CD4-positive, alpha-beta memory T cell (primary cell): ENCODE data around the gene IQGAP3. TPM values are rescaled to one million over a fixed set of nuclear protein-coding genes. Genes with fewer than 3 reads are reported as not detected.

Experiments used
- CTCF ChIA-PET: fragments of 350-600 bp; sonication (Branson Sonifier 250); formaldehyde crosslinking; loops from one replicate; lab custom pipeline; 2021; ENCODE audit warnings: inconsistent platforms; ENCODE audit not compliant: partially characterized antibody; lab: Charles Lee
- POLR2A ChIA-PET: fragments of 350-600 bp; sonication (Branson Sonifier 250); formaldehyde crosslinking; loops from one replicate; lab custom pipeline; 2021; ENCODE audit not compliant: partially characterized antibody; lab: Charles Lee
- DNase-seq, 5 donors: peaks; one replicate each; pipeline versions ENCODE4 v3.0.0 to v3.0.0-alpha.2; 2020 to 2022; ENCODE audit warnings: mixed read lengths in 1 of 5
- H3K27ac ChIP-seq: one replicate; pipeline ENCODE4 v1.7.0; 2013; ENCODE audit warnings: low read depth, low read length
- H3K27me3 ChIP-seq: 2 replicates; pipeline ENCODE4 v1.7.0; 2013; ENCODE audit warnings: mild to moderate bottlenecking, low read length, moderate library complexity; ENCODE audit not compliant: insufficient read depth
- H3K36me3 ChIP-seq: 2 replicates; pipeline ENCODE4 v1.7.0; 2013; ENCODE audit warnings: mild to moderate bottlenecking, low read length, moderate library complexity; ENCODE audit not compliant: insufficient read depth
- H3K4me1 ChIP-seq: 2 replicates; pipeline ENCODE4 v1.7.0; 2013; ENCODE audit warnings: mild to moderate bottlenecking, low read length, moderate library complexity; ENCODE audit not compliant: insufficient read depth
- H3K4me3 ChIP-seq, 2 donors: one replicate each; pipeline ENCODE4 v1.7.0; 2013; ENCODE audit warnings: low read length in 2 of 2, mild to moderate bottlenecking in 1 of 2
- H3K9me3 ChIP-seq, 2 donors: one replicate each; pipeline ENCODE4 v1.7.0; 2013; ENCODE audit warnings: low read length in 2 of 2, control low read depth in 1 of 2; ENCODE audit not compliant: control insufficient read depth in 1 of 2
- H3K27ac Mint-ChIP-seq, 7 donors: one replicate each; pipeline ENCODE4 v1.8.0; 2020 to 2021; ENCODE audit warnings: mixed read lengths in 7 of 7, mild to moderate bottlenecking in 6 of 7, inconsistent platforms in 3 of 7, moderate library complexity in 3 of 7
- H3K27me3 Mint-ChIP-seq, 2 donors: one replicate each; pipeline ENCODE4 v1.8.0; 2020 to 2021; ENCODE audit warnings: mixed read lengths in 2 of 2
- H3K36me3 Mint-ChIP-seq, 2 donors: one replicate each; pipeline ENCODE4 v1.8.0; 2020 to 2021; ENCODE audit warnings: mixed read lengths in 2 of 2, inconsistent platforms in 1 of 2, mild to moderate bottlenecking in 1 of 2
- H3K4me1 Mint-ChIP-seq, 4 donors: one replicate each; pipeline ENCODE4 v1.8.0; 2020 to 2021; ENCODE audit warnings: mixed read lengths in 4 of 4, mild to moderate bottlenecking in 1 of 4
- H3K4me3 Mint-ChIP-seq, 8 donors: one replicate each; pipeline ENCODE4 v1.8.0; 2020 to 2021; ENCODE audit warnings: mixed read lengths in 8 of 8, mild to moderate bottlenecking in 7 of 8, moderate library complexity in 6 of 8, inconsistent platforms in 3 of 8
- H3K9me3 Mint-ChIP-seq, 8 donors: one replicate each; pipeline ENCODE4 v1.8.0; 2020 to 2021; ENCODE audit warnings: mixed read lengths in 8 of 8, mild to moderate bottlenecking in 5 of 8, inconsistent platforms in 3 of 8, moderate library complexity in 1 of 8
- intact Hi-C: fragments of 100-400 bp; cut with micrococcal nuclease; formaldehyde crosslinking; loops from one replicate; pipeline ENCODE4 v1.15.1; 2023
- polyA plus RNA-seq, 2 donors: library from polyadenylated mRNA; unstranded; fragments of 300-500 nt; fragmentation: Illumina TruSeq; gene quantifications; one replicate each; pipeline ENCODE4 v1.2.3, GENCODE V29; 2021
- total RNA-seq, 2 experiments: library from RNA; stranded (reverse); gene quantifications; one replicate each; pipeline ENCODE4 v1.2.3, GENCODE V29; 2021

The IQGAP3 gene
- total and polyA plus RNA-seq, 4 experiments from 2014 or later: not detected

GRCh38 chr1:156479093-156480015, 93.0 kb downstream of the IQGAP3 start:
- Mint-ChIP-seq H3K4me1 (peaks cover 27 to 46% (median 37%) of the 10 kb centered on the region in 4 donors), H3K4me3 (no peak overlapping the region), H3K36me3 (peaks cover 57 to 91% of the 10 kb centered on the region in 2 donors)

GRCh38 chr1:156478250-156478627, 94.1 kb downstream of the IQGAP3 start:
- Histone ChIP-seq H3K27ac (no peak overlapping the region), H3K4me3 (no peak overlapping the region), H3K4me1 (peaks cover 27% of the 10 kb centered on the region), H3K36me3 (peaks cover 95% of the 10 kb centered on the region), H3K9me3 (no peaks in the 10 kb centered on the region), H3K27me3 (no peaks in the 10 kb centered on the region)
- intact Hi-C loops: no loop called here
- H3K9me3 Mint-ChIP-seq: peaks cover 0 to 2% (median 0%) of the 10 kb centered on the region in 8 donors
- no peak overlapping the region for H3K4me3 Mint-ChIP-seq
- no peaks in the 10 kb centered on the region for H3K27me3 Mint-ChIP-seq
- DNase-seq: no peak
- H3K4me1 Mint-ChIP-seq: peaks cover 22 to 37% (median 28%) of the 10 kb centered on the region in 4 donors
- H3K36me3 Mint-ChIP-seq: peaks cover 68 to 91% of the 10 kb centered on the region in 2 donors
- H3K27ac Mint-ChIP-seq: peak overlapping the region in 3 of 7 donors; percentile 19 to 61 (median 42)
- ChIA-PET POLR2A (interaction anchor here (1.6 to 2.2 kb wide), 2 partner anchors 23 to 27 kb away, joined by 5 to 6 read pairs; partner anchors contain the start of gene MEF2D), CTCF (interaction anchor here (0.5 to 1.5 kb wide), 3 partner anchors 23 to 124 kb away, joined by 3 to 6 read pairs (median 4); no protein-coding TSS in a partner anchor)

More at GRCh38 chr1:156479093-156480015, 93.0 kb downstream of the IQGAP3 start:
- Mint-ChIP-seq H3K9me3 (peaks cover 0 to 2% (median 0%) of the 10 kb centered on the region in 8 donors), H3K27ac (peak overlapping the region; percentile 44 to 89 (median 68)), H3K27me3 (no peaks in the 10 kb centered on the region)
- Histone ChIP-seq H3K36me3 (peaks cover 84% of the 10 kb centered on the region), H3K4me3 (no peak overlapping the region), H3K27me3 (no peaks in the 10 kb centered on the region), H3K9me3 (no peaks in the 10 kb centered on the region), H3K27ac (no peak overlapping the region), H3K4me1 (peaks cover 37% of the 10 kb centered on the region)
- ChIA-PET POLR2A (interaction anchor here (0.6 to 14.5 kb wide), 3 partner anchors 18 to 24 kb away, joined by 3 to 376 read pairs (median 4); partner anchors contain the start of gene MEF2D), CTCF (interaction anchor here (1.2 to 14.7 kb wide), 5 partner anchors 12 to 94 kb away, joined by 4 to 257 read pairs (median 13); partner anchors contain the start of gene MEF2D)
- intact Hi-C loops: loop anchor here (1.0 kb wide), 5 partner anchors 21 to 129 kb away; partner anchors contain the start of gene MEF2D
- DNase-seq: no peak

- H3K4me3 Mint-ChIP-seq: no peak overlapping the region
- ChIA-PET POLR2A (interaction anchor here (1.6 to 2.2 kb wide), 2 partner anchors 23 to 27 kb away, joined by 5 to 6 read pairs; partner anchors contain the start of gene MEF2D), CTCF (interaction anchor here (0.5 to 1.5 kb wide), 4 partner anchors 9 to 125 kb away, joined by 3 to 6 read pairs (median 4); no protein-coding TSS in a partner anchor)
- no peak for DNase-seq
- Histone ChIP-seq H3K27me3 (no peaks in the 10 kb centered on the region), H3K36me3 (peaks cover 91% of the 10 kb centered on the region), H3K27ac (no peak overlapping the region), H3K9me3 (no peaks in the 10 kb centered on the region), H3K4me3 (no peak overlapping the region), H3K4me1 (peaks cover 26% of the 10 kb centered on the region)
- H3K27ac Mint-ChIP-seq: peak overlapping the region; percentile 19 to 73 (median 42)
- peaks cover 0 to 2% (median 0%) of the 10 kb centered on the region in 8 donors for H3K9me3 Mint-ChIP-seq
- no peaks in the 10 kb centered on the region for H3K27me3 Mint-ChIP-seq
- intact Hi-C loops: no loop called here
- peaks cover 19 to 31% (median 24%) of the 10 kb centered on the region in 4 donors for H3K4me1 Mint-ChIP-seq
- H3K36me3 Mint-ChIP-seq: peaks cover 67 to 90% of the 10 kb centered on the region in 2 donors
Measured at GRCh38 chr1:156477526-156478249, 94.7 kb downstream of the IQGAP3 start.

- Histone ChIP-seq H3K4me3 (no peak overlapping the region), H3K9me3 (no peaks in the 10 kb centered on the region), H3K27me3 (no peaks in the 10 kb centered on the region), H3K36me3 (peaks cover 89% of the 10 kb centered on the region), H3K4me1 (peaks cover 16% of the 10 kb centered on the region), H3K27ac (no peak overlapping the region)
- DNase-seq: no peak
- ChIA-PET POLR2A (interaction anchor here (1.1 to 2.2 kb wide), 3 partner anchors 19 to 28 kb away, joined by 4 to 6 read pairs (median 5); partner anchors contain the start of gene MEF2D), CTCF (interaction anchor here (0.8 to 1.5 kb wide), 5 partner anchors 8 to 91 kb away, joined by 3 to 6 read pairs (median 4); no protein-coding TSS in a partner anchor)
- intact Hi-C loops: no loop called here
- H3K4me1 Mint-ChIP-seq: peaks cover 12 to 21% (median 15%) of the 10 kb centered on the region in 4 donors
- H3K27me3 Mint-ChIP-seq: no peaks in the 10 kb centered on the region
- peaks cover 57 to 86% of the 10 kb centered on the region in 2 donors for H3K36me3 Mint-ChIP-seq
- H3K27ac Mint-ChIP-seq: peak overlapping the region; percentile 42 to 81 (median 69)
- peaks cover 0 to 2% (median 0%) of the 10 kb centered on the region in 8 donors for H3K9me3 Mint-ChIP-seq
- peak overlapping the region in 2 of 8 donors; percentile 4 to 20 for H3K4me3 Mint-ChIP-seq
Measured at GRCh38 chr1:156476501-156477298, 95.7 kb downstream of the IQGAP3 start.

GRCh38 chr1:156475568-156476500, 96.5 kb downstream of the IQGAP3 start:
- Histone ChIP-seq H3K27me3 (no peaks in the 10 kb centered on the region), H3K9me3 (no peaks in the 10 kb centered on the region), H3K27ac (no peak overlapping the region), H3K36me3 (peaks cover 87% of the 10 kb centered on the region), H3K4me3 (no peak overlapping the region), H3K4me1 (peaks cover 7% of the 10 kb centered on the region)
- Mint-ChIP-seq H3K4me1 (peaks cover 3 to 13% (median 6%) of the 10 kb centered on the region in 4 donors), H3K9me3 (peaks cover 0 to 2% (median 0%) of the 10 kb centered on the region in 8 donors), H3K4me3 (peak overlapping the region in 2 of 8 donors; percentile 20 to 30), H3K27ac (peak overlapping the region in 6 of 7 donors; percentile 37 to 77 (median 60)), H3K27me3 (no peaks in the 10 kb centered on the region), H3K36me3 (peaks cover 50 to 86% of the 10 kb centered on the region in 2 donors)
- ChIA-PET POLR2A (interaction anchor here (1.1 kb wide), 1 partner anchor 19 kb away, joined by 4 read pairs; no protein-coding TSS in a partner anchor), CTCF (interaction anchor here (1.0 kb wide), 2 partner anchors 20 to 90 kb away, joined by 4 to 6 read pairs; no protein-coding TSS in a partner anchor)
- DNase-seq: no peak
- intact Hi-C loops: no loop called here
